ENCODE measurements around the gene LBX2.

- TF ChIP-seq CTCF (IDR thresholded peaks at IDR 0.05): no peak
- TF ChIP-seq POLR2A (IDR thresholded peaks at IDR 0.05): no peak
- TF ChIP-seq POLR2AphosphoS5 (IDR thresholded peaks at IDR 0.05): no peak
- TF ChIP-seq EP300 (IDR thresholded peaks at IDR 0.05; ENCODE audit: low read depth): no peak
These were observed 6.2 kb upstream of the LBX2 start for GRCh38 chr2:74505448-74506246.

Data from transverse colon (tissue), 4 donors.